GM10847 (cell line): ENCODE results near the gene PAPPA.

Source experiments
- POLR2A ChIP-seq: IDR thresholded peaks from 2 replicates; pipeline ENCODE4 v1.6.1; 2011; ENCODE audit not compliant: insufficient read length; ENCODE audit errors: extremely low read depth

The PAPPA gene

GRCh38 chr9:116218399-116218798 lies 64.8 kb downstream of the PAPPA start:
- no peak for TF ChIP-seq POLR2A

GRCh38 chr9:116219686-116220085 lies 66.1 kb downstream of the PAPPA start:
- no peak for TF ChIP-seq POLR2A

GRCh38 chr9:116223926-116224325 lies 70.3 kb downstream of the PAPPA start:
- TF ChIP-seq POLR2A, result no peak

- TF ChIP-seq POLR2A, result no peak
Observed at GRCh38 chr9:116230051-116230632, 76.6 kb downstream of the PAPPA start.

- TF ChIP-seq POLR2A, result no peak
Observed at GRCh38 chr9:116232424-116233159, 79.0 kb downstream of the PAPPA start.

GRCh38 chr9:116233160-116233530 lies 79.6 kb downstream of the PAPPA start:
- no peak for TF ChIP-seq POLR2A

GRCh38 chr9:116234081-116234480 lies 80.5 kb downstream of the PAPPA start:
- TF ChIP-seq POLR2A, result no peak

GRCh38 chr9:116236979-116237378 lies 83.4 kb downstream of the PAPPA start:
- TF ChIP-seq POLR2A, result no peak

GRCh38 chr9:116237456-116237855 lies 83.9 kb downstream of the PAPPA start:
- no peak for TF ChIP-seq POLR2A

GRCh38 chr9:116238225-116238624 lies 84.6 kb downstream of the PAPPA start:
- TF ChIP-seq POLR2A, result no peak

- no peak for TF ChIP-seq POLR2A
Observed at GRCh38 chr9:116238776-116239340, 85.3 kb downstream of the PAPPA start.

GRCh38 chr9:116243708-116244107 lies 90.1 kb downstream of the PAPPA start:
- TF ChIP-seq POLR2A, result no peak

- no peak for TF ChIP-seq POLR2A
Observed at GRCh38 chr9:116247284-116247683, 93.7 kb downstream of the PAPPA start.

- TF ChIP-seq POLR2A, result no peak
Observed at GRCh38 chr9:116247791-116248374, 94.3 kb downstream of the PAPPA start.

GRCh38 chr9:116250891-116251290 lies 97.3 kb downstream of the PAPPA start:
- no peak for TF ChIP-seq POLR2A

GRCh38 chr9:116251366-116251765 lies 97.8 kb downstream of the PAPPA start:
- no peak for TF ChIP-seq POLR2A
